Suprapubic skin (tissue), 3 donors: ENCODE data around the gene ATXN8OS.

Source experiments
- CTCF ChIP-seq, 2 donors: fragments of 200-600 bp in 1 of 2; fragments of 450-650 bp in 1 of 2; sonication (generic) in 1 of 2; IDR thresholded peaks; one replicate each; pipeline ENCODE4 v1.5.1; 2016 to 2019; ENCODE audit warnings: antibody characterized with exemption in 2 of 2, mild to moderate bottlenecking in 1 of 2, moderate library complexity in 1 of 2
- EP300 ChIP-seq: sonication (generic); formaldehyde crosslinking; IDR thresholded peaks from one replicate; pipeline ENCODE4 v1.6.1; 2017; ENCODE audit warnings: antibody characterized with exemption
- POLR2A ChIP-seq, 2 donors: fragments of 450-650 bp; IDR thresholded peaks; one replicate each; pipeline ENCODE4 v1.6.1; 2017; ENCODE audit warnings: antibody characterized with exemption in 2 of 2, mild to moderate bottlenecking in 2 of 2, moderate library complexity in 2 of 2

GRCh38 chr13:70125693-70126092 lies 18.1 kb downstream of the ATXN8OS start:
- TF ChIP-seq CTCF (IDR thresholded peaks at IDR 0.05) (no peak), POLR2A (IDR thresholded peaks at IDR 0.05) (no peak), EP300 (no peak)
